HG02970 (cell line): Measurements from ENCODE around the gene DGKE.
A peak's percentile ranks its signal among the peaks of the same experiment; 100 is the strongest.

Experiments
- ATAC-seq: cut with Tn5 transposase; IDR thresholded peaks from one replicate; pipeline ENCODE4 v1.9.1; 2021; ENCODE audit warnings: mild to moderate bottlenecking, moderate library complexity, moderate number of reproducible peaks; ENCODE audit not compliant: unreplicated experiment, low FRiP score

DGKE gene

GRCh38 chr17:56833809-56834379, at the start of gene DGKE, which contains the start of gene C17orf67:
Gene DGKE, plus strand, starts transcription at chr17:56834151. Its CDS starts 645 bp downstream, at chr17:56834796.
Gene C17orf67, minus strand, starts transcription at chr17:56833920. Its CDS starts 18,110 bp downstream, at chr17:56815810.
- ATAC-seq: peak; percentile 71

- ATAC-seq: no peak
These were observed 48.5 kb upstream of the DGKE start for GRCh38 chr17:56785405-56785804.

- ATAC-seq: no peak
These were observed 47.8 kb upstream of the DGKE start for GRCh38 chr17:56785997-56786680.

- ATAC-seq: peak; percentile 72
These were observed 46.9 kb upstream of the DGKE start for GRCh38 chr17:56786989-56787482.

DNA sequence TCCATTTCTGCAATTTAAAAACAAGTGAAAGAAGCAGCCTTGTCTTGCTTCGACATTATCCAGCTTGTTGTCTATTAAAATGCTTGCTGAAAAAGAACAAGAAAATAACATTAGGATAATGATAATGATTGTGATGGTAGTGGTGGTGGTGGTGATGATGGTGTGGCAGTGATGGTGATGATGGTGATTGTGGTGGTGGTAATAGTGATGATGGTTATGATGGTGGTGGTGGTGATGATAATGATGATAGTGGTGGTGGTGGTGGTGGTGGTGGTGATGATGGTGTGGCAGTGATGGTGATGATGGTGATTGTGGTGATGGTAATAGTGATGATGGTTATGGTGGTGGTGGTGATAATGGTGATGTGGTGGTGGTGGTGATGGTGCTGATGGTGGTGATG, 41.7 kb upstream of the DGKE start:
- no peak for ATAC-seq

- no peak for ATAC-seq
These were observed 40.4 kb upstream of the DGKE start for GRCh38 chr17:56793531-56793930.

DNA sequence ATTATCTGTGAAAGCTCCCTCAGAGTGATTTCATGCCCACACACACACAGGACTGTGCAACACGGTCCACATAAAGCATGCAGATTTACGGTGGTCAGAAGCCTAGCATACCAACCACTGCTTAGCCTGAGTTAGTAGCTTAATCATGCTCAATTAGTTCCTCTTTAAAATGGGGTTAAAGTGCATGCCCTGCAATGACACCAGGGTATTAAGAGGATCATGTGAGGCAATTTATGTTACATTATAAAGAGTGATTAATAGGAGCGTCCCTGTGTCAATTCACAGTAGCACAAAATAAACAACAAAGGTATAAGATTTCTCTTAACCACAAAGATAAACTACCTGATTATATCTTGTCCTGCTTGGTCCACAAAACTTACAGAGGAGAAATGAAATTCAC, 40.0 kb upstream of the DGKE start:
- ATAC-seq: no peak

GRCh38 chr17:56795221-56795865, 38.6 kb upstream of the DGKE start:
- ATAC-seq: no peak

GRCh38 chr17:56796536-56796935, 37.4 kb upstream of the DGKE start:
- ATAC-seq: no peak

DNA sequence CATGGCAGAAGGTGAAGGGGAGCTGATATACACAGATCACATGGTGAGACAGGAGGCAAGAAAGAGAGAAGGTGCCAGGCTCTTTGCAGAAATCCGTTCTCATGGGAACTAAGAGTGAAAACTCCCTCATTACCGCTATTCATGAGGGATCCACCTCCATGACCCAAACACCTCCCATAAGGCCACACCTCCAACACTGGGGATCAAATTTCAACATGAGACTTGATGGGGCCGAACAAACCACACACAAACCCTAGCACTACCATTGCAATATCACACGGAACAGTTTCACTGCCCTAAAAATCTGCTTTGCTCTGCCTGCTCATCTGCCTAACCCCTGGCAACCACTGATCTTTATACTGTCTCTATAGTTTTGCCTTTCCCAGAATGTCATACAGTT, 35.0 kb upstream of the DGKE start:
- ATAC-seq: no peak

DNA sequence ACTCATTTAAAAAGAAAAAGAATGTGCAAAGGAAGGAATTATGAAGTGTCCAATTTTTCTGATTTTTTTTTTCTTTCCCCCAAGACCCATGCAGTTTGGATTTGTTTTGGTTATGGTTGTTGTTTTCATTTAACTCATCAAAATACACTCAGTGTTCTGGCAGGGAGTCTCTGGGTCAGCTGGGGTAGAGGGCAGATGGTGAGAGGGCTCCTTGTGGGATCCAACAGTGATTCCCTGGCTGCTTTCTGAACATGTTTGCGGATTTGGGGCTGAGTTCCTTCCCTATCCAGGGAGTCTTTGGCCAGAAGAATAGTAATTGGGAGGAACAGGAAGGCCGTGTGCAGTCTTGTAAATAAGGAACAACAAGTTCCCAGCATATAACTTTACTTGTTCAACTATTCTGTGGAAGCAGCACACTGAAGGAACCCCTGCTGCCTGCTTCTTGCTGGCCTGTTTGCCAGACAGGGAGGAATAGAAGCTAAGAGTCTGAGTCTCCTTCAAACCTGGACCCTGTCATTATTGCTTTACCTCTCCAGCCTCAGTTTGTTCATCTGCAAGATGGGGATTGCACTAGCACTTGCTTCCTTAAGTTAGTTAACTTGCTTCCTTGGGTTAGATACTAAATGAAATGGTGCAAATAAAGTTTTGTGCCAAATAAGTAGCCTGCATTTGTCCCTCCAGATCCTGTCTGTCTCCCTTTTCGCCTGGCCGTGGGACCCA, 32.3 kb upstream of the DGKE start:
- ATAC-seq: no peak

DNA sequence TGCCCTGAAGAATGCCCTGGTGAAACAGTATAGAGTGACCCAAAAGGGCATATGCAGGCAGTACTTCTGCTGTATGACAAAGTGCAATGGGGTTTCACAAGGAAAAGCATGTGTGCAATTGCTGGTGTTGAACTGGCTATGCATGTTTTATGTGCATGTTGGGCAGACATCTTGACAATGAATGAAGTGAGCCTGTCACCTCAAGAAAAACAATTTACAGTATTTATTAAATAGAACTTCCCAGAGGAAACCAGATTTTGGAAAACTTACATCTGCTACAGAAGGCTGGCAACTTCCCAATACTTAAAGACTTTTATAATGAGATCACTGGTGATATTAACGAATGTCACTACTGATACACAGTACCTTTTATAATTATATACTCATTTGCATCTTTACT, 30.9 kb upstream of the DGKE start:
- ATAC-seq: no peak

DNA sequence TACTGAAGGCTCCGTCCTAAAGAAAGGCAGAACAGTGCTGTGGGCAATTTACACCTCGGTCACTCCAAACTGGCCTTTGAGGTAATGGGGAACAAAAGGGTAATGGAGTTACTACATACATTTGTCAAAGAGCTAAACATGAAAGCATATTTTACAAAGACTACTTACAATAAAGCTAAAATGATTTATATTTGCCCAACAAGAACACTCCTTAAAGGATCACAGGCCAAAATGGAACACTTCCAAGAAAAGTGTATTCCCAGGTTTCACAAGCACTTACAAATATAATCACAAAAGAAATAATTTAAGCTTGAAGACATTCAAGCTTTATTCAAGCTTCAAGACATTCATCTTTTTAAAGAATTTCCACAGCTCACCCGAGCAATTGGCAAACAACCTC, 29.5 kb upstream of the DGKE start:
- ATAC-seq: no peak

DNA sequence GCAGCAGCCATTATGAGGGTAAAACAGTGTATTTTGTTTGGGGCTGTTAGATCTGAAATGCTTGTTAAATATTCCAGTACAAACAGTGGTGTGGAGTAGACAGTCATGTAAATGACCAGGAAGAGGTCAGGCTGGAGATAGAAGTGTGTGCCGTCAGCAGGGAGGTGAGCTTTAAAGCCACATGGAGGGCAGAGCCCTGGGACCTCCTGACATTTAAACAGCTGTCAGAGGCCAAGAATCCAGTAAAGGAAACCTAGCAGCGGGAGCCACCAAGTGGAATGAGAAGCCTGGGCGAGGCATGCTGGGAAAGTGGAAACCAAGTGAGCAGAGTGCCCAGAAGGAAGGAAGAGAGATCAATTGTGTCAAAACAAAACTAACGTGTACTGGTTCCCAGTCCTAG, 27.0 kb upstream of the DGKE start:
- ATAC-seq: no peak

- ATAC-seq: no peak
These were observed 26.2 kb upstream of the DGKE start for GRCh38 chr17:56807723-56808122.

DNA sequence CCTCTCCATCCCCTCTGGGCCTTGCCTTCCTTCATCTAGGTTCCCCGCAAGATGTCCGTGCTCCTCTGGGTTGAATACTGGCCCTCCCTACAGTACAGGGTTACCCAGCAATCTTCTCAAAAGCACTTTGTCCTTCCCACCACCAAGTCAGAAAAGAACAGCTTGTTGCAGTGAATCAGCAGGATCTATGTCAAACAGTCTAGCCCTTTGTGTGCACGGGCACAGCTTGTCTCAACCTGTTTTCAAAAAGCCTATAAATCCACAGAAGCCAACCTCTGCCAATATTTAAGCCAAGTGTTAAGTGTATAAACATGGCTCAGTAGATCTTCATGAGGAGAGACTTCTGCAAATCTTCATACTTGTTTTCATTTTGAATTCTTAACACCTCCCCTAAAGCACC, 25.4 kb upstream of the DGKE start:
- no peak for ATAC-seq

GRCh38 chr17:56809106-56809819, 24.7 kb upstream of the DGKE start:
- no peak for ATAC-seq

- no peak for ATAC-seq
These were observed 24.2 kb upstream of the DGKE start for GRCh38 chr17:56809820-56810179.

DNA sequence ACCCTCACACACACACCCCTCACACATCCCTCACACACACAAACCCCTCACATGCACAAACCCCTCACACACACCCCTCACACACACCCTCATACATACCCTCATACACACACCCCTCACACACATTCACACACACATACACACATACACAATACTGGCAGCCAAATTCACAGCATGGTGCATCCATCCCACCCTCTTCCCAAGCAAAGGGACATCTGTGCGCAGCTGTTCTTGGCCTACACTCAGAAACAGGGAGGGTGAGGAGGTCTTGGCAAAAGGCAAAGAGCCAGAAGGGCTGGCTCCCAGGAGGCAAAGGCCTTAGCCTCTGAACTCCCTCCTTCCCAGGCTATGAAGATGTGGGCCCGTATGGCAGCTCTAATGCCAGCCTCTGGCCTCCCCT, 23.6 kb upstream of the DGKE start:
- ATAC-seq: no peak
